Heart left ventricle (tissue), 16 donors: ENCODE measurements around the gene PTPRN2. TPM values are rescaled to one million over a fixed set of nuclear protein-coding genes. Genes with fewer than 3 reads are reported as not detected.

Source experiments
- ATAC-seq, 4 donors: fragments of 200-7000 bp; cut with Tn5 transposase; one replicate each; pipeline ENCODE4 v1.9.1; 2020 to 2022; ENCODE audit warnings: moderate library complexity in 4 of 4, mild to moderate bottlenecking in 3 of 4, moderate number of reproducible peaks in 1 of 4
- DNase-seq, 5 donors: peaks; one replicate each; pipeline ENCODE4 v3.0.0-alpha.2; 2020
- H3K27ac ChIP-seq, 12 donors: fragments of 200-600 bp; sonication (generic) in 4 of 12; one replicate each; pipeline versions ENCODE4 v1.5.0 to v1.8.0; 2016 to 2022; ENCODE audit warnings: mild to moderate bottlenecking in 2 of 12
- H3K27me3 ChIP-seq, 9 donors: fragments of 200-600 bp; sonication (generic) in 2 of 9; one replicate each; pipeline versions ENCODE4 v1.5.1 to v1.8.0; 2016 to 2022; ENCODE audit warnings: mild to moderate bottlenecking in 3 of 9
- H3K36me3 ChIP-seq, 9 donors: fragments of 200-600 bp; sonication (generic) in 2 of 9; one replicate each; pipeline versions ENCODE4 v1.5.0 to v1.8.0; 2018 to 2022; ENCODE audit warnings: mild to moderate bottlenecking in 2 of 9
- H3K4me1 ChIP-seq, 12 donors: fragments of 200-600 bp; sonication (generic) in 4 of 12; one replicate each; pipeline versions ENCODE4 v1.5.0 to v1.8.0; 2016 to 2022; ENCODE audit warnings: mild to moderate bottlenecking in 3 of 12
- H3K4me3 ChIP-seq, 12 donors: fragments of 200-600 bp; sonication (generic) in 4 of 12; one replicate each; pipeline versions ENCODE4 v1.5.0 to v1.8.0; 2017 to 2022; ENCODE audit warnings: mild to moderate bottlenecking in 9 of 12, moderate library complexity in 4 of 12
- H3K9me3 ChIP-seq, 12 donors: fragments of 200-600 bp; sonication (generic) in 4 of 12; one replicate each; pipeline versions ENCODE4 v1.5.0 to v1.8.0; 2016 to 2022; ENCODE audit warnings: mild to moderate bottlenecking in 1 of 12
- POLR2A ChIP-seq, 2 donors: fragments of 450-650 bp; IDR thresholded peaks; one replicate each; pipeline ENCODE4 v1.6.1; 2017; ENCODE audit warnings: antibody characterized with exemption in 2 of 2, mild to moderate bottlenecking in 2 of 2, moderate library complexity in 2 of 2
- WGBS, 4 donors: extraction: QIAGEN DNeasy Blood & Tissue Kit in 2 of 4; methylation state at CpG; one replicate each; pipeline versions ENCODE4 v1.1.5 to v1.1.7; 2013 to 2018; 5-methylcytosine and 5-hydroxymethylcytosine counted together
- intact Hi-C, 10 donors: fragments of 100-400 bp; cut with DNase I; formaldehyde crosslinking; loops; one replicate each; pipeline versions ENCODE4 v1.11.1 to v1.14.2; 2022
- polyA plus RNA-seq, 2 donors: library from polyadenylated mRNA; stranded (reverse); fragments of 200-250 nt; gene quantifications; one replicate each; pipeline ENCODE4 v1.2.3, GENCODE V29; 2013
- total RNA-seq, 9 donors: library from RNA; depleted of rRNA in 2 of 9; stranded (reverse); fragments of >200 nt in 2 of 9; fragmentation: NEBNext Ultra II Directional in 3 of 9; extraction: Animal tissue kit (Norgen Biotek cat#: 25700) in 3 of 9; gene quantifications; one replicate each; pipeline versions ENCODE4 v1.1.0 to v1.2.4, GENCODE V29; 2016 to 2023
- TF ChIP-seq, protein P1 (sequence below), 12 donors: fragments of 200-600 bp; sonication (generic) in 4 of 12; IDR thresholded peaks; one replicate each; pipeline versions ENCODE4 v1.5.0 to v1.8.0; 2018 to 2022; ENCODE audit warnings: antibody characterized with exemption in 12 of 12, mild to moderate bottlenecking in 5 of 12
- donor health status: ischemic (EF 13 %, LVEDD 7.1; RV severe dilation, severe dysfunction).
- donor health status: healthy with polysubstance abuse.
- donor health status: DM: no; HTN: yes; CAD: no.
- donor health status: DM: no; HTN: no; CAD: no.
- donor health status: ischemic (EF 25% LVEDD 6.9; RV normal size, moderate dysfunction).
- donor health status: ischemic (EF 25% LVEDD 5.7; RV mildly dilated, moderate dysfunction).
- donor health status: healthy.
- donor health status: DM: yes; HTN: yes; CAD: no.
- donor health status: ischemic (EF 35%, LVEDD 5.7; RV mildly dilated, moderate dysfunction).
- donor health status: nonischemic (EF 11% LVEDD 7.7; RV severe dilation, severe dysfunction).
- donor health status: DM: yes; HTN: yes; CAD: no.
- donor health status: PGD.
- donor health status: ischemic (EF 29% LVEDD 5.4; RV normal size, mild dysfunction).
- donor health status: nonischemic (EF 23%, LVEDD 6.1; RV moderate dilation, normal function).

The PTPRN2 gene
- total and polyA plus RNA-seq, 11 donors = 0.61 to 2.3 (median 1.3) TPM

GRCh38 chr7:158409816-158410330, 177.8 kb downstream of the PTPRN2 start:
- no peak for ATAC-seq
- Histone ChIP-seq H3K27ac (no peak overlapping the region), H3K4me1 (no peaks in the 10 kb centered on the region), H3K9me3 (no peaks in the 10 kb centered on the region), H3K27me3 (peaks cover 0 to 16% (median 0%) of the 10 kb centered on the region in 9 donors), H3K4me3 (no peak overlapping the region), H3K36me3 (no peaks in the 10 kb centered on the region)
- intact Hi-C loops = loop anchor here in 5 of 10 donors (5.0 to 10.0 kb wide), 3 partner anchors 973 to 978 kb away; no protein-coding TSS in a partner anchor
- 66 to 73% (median 69%) methylated on average over 13 of the region's 13 CpGs for WGBS, 4 donors
- no peak for TF ChIP-seq POLR2A (IDR thresholded peaks at IDR 0.05)
- TF ChIP-seq, protein P1, sequence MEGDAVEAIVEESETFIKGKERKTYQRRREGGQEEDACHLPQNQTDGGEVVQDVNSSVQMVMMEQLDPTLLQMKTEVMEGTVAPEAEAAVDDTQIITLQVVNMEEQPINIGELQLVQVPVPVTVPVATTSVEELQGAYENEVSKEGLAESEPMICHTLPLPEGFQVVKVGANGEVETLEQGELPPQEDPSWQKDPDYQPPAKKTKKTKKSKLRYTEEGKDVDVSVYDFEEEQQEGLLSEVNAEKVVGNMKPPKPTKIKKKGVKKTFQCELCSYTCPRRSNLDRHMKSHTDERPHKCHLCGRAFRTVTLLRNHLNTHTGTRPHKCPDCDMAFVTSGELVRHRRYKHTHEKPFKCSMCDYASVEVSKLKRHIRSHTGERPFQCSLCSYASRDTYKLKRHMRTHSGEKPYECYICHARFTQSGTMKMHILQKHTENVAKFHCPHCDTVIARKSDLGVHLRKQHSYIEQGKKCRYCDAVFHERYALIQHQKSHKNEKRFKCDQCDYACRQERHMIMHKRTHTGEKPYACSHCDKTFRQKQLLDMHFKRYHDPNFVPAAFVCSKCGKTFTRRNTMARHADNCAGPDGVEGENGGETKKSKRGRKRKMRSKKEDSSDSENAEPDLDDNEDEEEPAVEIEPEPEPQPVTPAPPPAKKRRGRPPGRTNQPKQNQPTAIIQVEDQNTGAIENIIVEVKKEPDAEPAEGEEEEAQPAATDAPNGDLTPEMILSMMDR (IDR thresholded peaks at IDR 0.05) = no peak
- DNase-seq = no peak

DNA sequence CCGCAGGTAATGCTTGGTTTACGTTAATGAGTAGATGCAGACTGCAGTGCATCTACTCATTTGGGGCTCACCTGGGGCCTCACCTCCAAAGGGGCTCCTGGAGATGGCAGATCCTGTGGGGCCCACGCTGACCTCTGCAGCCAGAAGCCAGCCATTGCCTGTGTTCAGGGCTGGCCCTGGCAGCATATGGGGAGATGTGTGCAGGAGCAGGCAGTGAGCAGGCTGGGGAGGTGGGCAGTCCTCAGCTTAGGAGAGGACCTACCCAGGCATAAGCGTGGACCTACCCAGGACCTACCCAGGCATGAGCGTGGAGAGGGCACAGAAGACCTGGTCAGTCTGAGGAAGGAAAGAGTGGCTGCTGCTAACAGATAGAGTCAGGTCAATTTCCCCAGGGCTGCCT, 178.5 kb downstream of the PTPRN2 start:
- Histone ChIP-seq H3K27me3 (peaks cover 0 to 16% (median 0%) of the 10 kb centered on the region in 9 donors), H3K4me1 (no peaks in the 10 kb centered on the region), H3K4me3 (no peak overlapping the region), H3K36me3 (no peaks in the 10 kb centered on the region), H3K9me3 (no peaks in the 10 kb centered on the region), H3K27ac (no peak overlapping the region)
- intact Hi-C loops = loop anchor here in 5 of 10 donors (5.0 to 10.0 kb wide), 3 partner anchors 972 to 977 kb away; no protein-coding TSS in a partner anchor
- no peak for DNase-seq
- no peak for ATAC-seq
- no peak for TF ChIP-seq POLR2A (IDR thresholded peaks at IDR 0.05)
- TF ChIP-seq, protein P1 (IDR thresholded peaks at IDR 0.05) = no peak
- WGBS, 4 donors = 83 to 89% (median 88%) methylated on average over 5 of the region's 5 CpGs

GRCh38 chr7:158408318-158408920, 179.2 kb downstream of the PTPRN2 start:
- no peak for TF ChIP-seq POLR2A (IDR thresholded peaks at IDR 0.05)
- TF ChIP-seq, protein P1 (IDR thresholded peaks at IDR 0.05) = peak in 1 of 12 donors; percentile 8
- Histone ChIP-seq H3K4me1 (no peaks in the 10 kb centered on the region), H3K9me3 (no peaks in the 10 kb centered on the region), H3K27me3 (peaks cover 0 to 20% (median 0%) of the 10 kb centered on the region in 9 donors), H3K36me3 (no peaks in the 10 kb centered on the region), H3K27ac (no peak overlapping the region), H3K4me3 (no peak overlapping the region)
- intact Hi-C loops = loop anchor here in 5 of 10 donors (5.0 to 10.0 kb wide), 3 partner anchors 971 to 976 kb away; no protein-coding TSS in a partner anchor
- 69 to 74% (median 69%) methylated on average over 12 of the region's 12 CpGs for WGBS, 4 donors
- no peak for ATAC-seq
- DNase-seq = no peak

DNA sequence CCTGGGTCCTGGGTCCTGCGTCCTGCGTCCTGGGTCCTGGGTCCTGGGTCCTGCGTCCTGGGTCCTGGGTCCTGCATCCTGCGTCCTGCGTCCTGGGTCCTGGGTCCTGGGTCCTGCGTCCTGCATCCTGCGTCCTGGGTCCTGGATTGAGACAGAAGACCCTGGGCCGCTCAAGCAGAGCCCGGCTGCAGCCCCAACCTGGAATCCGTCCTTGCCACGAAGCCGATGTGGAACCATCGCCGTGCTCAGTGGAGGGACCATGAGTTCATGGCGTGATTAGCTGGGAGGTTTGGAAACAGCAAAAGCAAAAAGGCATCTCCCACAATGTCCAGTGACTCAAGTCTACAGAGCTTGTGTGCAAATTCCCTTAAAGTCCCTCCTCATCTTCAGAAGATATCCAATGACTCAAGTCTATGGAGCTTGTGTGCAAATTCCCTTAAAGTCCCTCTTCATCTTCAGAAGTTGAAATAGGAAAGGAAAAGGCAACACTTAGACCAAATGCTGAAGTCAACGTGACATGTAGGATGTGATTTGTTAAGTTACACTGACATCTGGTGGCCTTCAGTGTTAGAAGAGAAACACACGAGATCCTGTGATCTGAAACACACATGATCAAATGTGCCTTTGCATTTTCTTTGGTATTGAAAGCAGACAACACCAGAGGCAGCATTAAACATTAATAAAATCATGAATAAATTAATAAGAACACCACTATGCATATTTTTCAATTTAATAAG, 179.9 kb downstream of the PTPRN2 start:
- intact Hi-C loops = loop anchor here in 5 of 10 donors (5.0 to 10.0 kb wide), 3 partner anchors 970 to 975 kb away; no protein-coding TSS in a partner anchor
- ATAC-seq = peak in 1 of 4 donors; percentile 39

More for the DNA sequence above, 179.9 kb downstream of the PTPRN2 start:
- DNase-seq = no peak
- H3K4me3 ChIP-seq = no peak overlapping the region
- TF ChIP-seq, protein P1 (IDR thresholded peaks at IDR 0.05) = peak in 10 of 12 donors; percentile 24 to 58 (median 44)
- no peak for TF ChIP-seq POLR2A (IDR thresholded peaks at IDR 0.05)
- no peak overlapping the region for H3K27ac ChIP-seq
- H3K4me1 ChIP-seq = no peaks in the 10 kb centered on the region
- H3K27me3 ChIP-seq = peaks cover 0 to 27% (median 0%) of the 10 kb centered on the region in 9 donors
- no peaks in the 10 kb centered on the region for H3K36me3 ChIP-seq
- WGBS, 4 donors = 42 to 76% (median 70%) methylated on average over 9 to 17 of the region's 17 CpGs
- no peaks in the 10 kb centered on the region for H3K9me3 ChIP-seq
